SK-N-SH treated with all-trans-retinoic acid at 6 μM for 48 hours (cell line): ENCODE measurements around the gene CNOT10.

Source experiments
- ATAC-seq: fragments of 200-7000 bp; cut with Tn5 transposase; 3 replicates; pipeline ENCODE4 v1.9.1; 2020; ENCODE audit warnings: mild to moderate bottlenecking, moderate library complexity
- ARNTL ChIP-seq: fragments of 450-650 bp; formaldehyde crosslinking; IDR thresholded peaks from 2 replicates; pipeline ENCODE4 v1.5.0; 2020; ENCODE audit warnings: low read depth, mild to moderate bottlenecking, moderate library complexity, borderline replicate concordance
- BACH2 ChIP-seq: fragments of 250-450 bp; sonication (Bioruptor Pico); IDR thresholded peaks from 2 replicates; pipeline ENCODE4 v1.9.0; 2021; ENCODE audit warnings: mild to moderate bottlenecking, borderline replicate concordance
- CREB5 ChIP-seq: fragments of 250-450 bp; sonication (Bioruptor Pico); IDR thresholded peaks from 2 replicates; pipeline ENCODE4 v1.5.1; 2020; ENCODE audit warnings: low read depth, mild to moderate bottlenecking, moderate library complexity
- CSRNP3 ChIP-seq: fragments of 250-450 bp; sonication (Bioruptor Pico); IDR thresholded peaks from 2 replicates; pipeline ENCODE4 v1.5.1; 2021; ENCODE audit warnings: mild to moderate bottlenecking, moderate library complexity
- ESRRG ChIP-seq: fragments of 250-450 bp; sonication (Bioruptor Pico); IDR thresholded peaks from 2 replicates; pipeline ENCODE4 v1.6.1; 2021; ENCODE audit warnings: mild to moderate bottlenecking
- GLIS3 ChIP-seq: fragments of 250-450 bp; sonication (Bioruptor Pico); IDR thresholded peaks from 2 replicates; pipeline ENCODE4 v1.5.0; 2020; ENCODE audit warnings: mild to moderate bottlenecking, moderate library complexity
- ISL1 ChIP-seq: fragments of 250-450 bp; sonication (Bioruptor Pico); IDR thresholded peaks from 2 replicates; pipeline ENCODE4 v2.1.2; 2022; ENCODE audit warnings: mild to moderate bottlenecking, moderate library complexity
- OSR1 ChIP-seq: fragments of 250-450 bp; sonication (Bioruptor Pico); IDR thresholded peaks from 2 replicates; pipeline ENCODE4 v1.8.0; 2022; ENCODE audit warnings: moderate library complexity, mild to moderate bottlenecking, inconsistent platforms
- PATZ1 ChIP-seq: fragments of 250-450 bp; sonication (Bioruptor Pico); IDR thresholded peaks from 2 replicates; pipeline ENCODE4 v1.8.0; 2020; ENCODE audit warnings: mild to moderate bottlenecking, moderate library complexity, borderline replicate concordance
- POU6F1 ChIP-seq: fragments of 250-450 bp; sonication (Bioruptor Pico); IDR thresholded peaks from 2 replicates; pipeline ENCODE4 v1.8.0; 2021; ENCODE audit warnings: low read depth, mild to moderate bottlenecking, moderate library complexity, borderline replicate concordance
- PPARA ChIP-seq: fragments of 250-450 bp; sonication (Bioruptor Pico); IDR thresholded peaks from 2 replicates; pipeline ENCODE4 v1.5.0; 2020; ENCODE audit warnings: mild to moderate bottlenecking, borderline replicate concordance
- RARB ChIP-seq: fragments of 250-450 bp; sonication (Bioruptor Pico); IDR thresholded peaks from 2 replicates; pipeline ENCODE4 v1.8.0; 2021; ENCODE audit warnings: mild to moderate bottlenecking, moderate library complexity
- SNAI2 ChIP-seq: fragments of 250-450 bp; sonication (Bioruptor Pico); IDR thresholded peaks from 2 replicates; pipeline ENCODE4 v1.5.0; 2020; ENCODE audit warnings: mild to moderate bottlenecking, moderate library complexity
- TCF4 ChIP-seq: fragments of 250-450 bp; sonication (Bioruptor Pico); IDR thresholded peaks from 2 replicates; pipeline ENCODE4 v1.8.0; 2021; ENCODE audit warnings: mild to moderate bottlenecking, moderate library complexity, borderline replicate concordance
- TOX ChIP-seq: fragments of 250-450 bp; sonication (Bioruptor Pico); IDR thresholded peaks from 2 replicates; pipeline ENCODE4 v1.8.0; 2021; ENCODE audit warnings: mild to moderate bottlenecking, moderate library complexity, borderline replicate concordance
- TSHZ2 ChIP-seq: fragments of 250-450 bp; sonication (Bioruptor Pico); IDR thresholded peaks from 2 replicates; pipeline ENCODE4 v1.5.0; 2020; ENCODE audit warnings: mild to moderate bottlenecking, moderate library complexity
- ZC3H10 ChIP-seq: fragments of 250-450 bp; sonication (Bioruptor Pico); IDR thresholded peaks from 2 replicates; pipeline ENCODE4 v1.5.1; 2021; ENCODE audit warnings: mild to moderate bottlenecking, moderate library complexity
- ZFP3 ChIP-seq: fragments of 250-450 bp; sonication (Bioruptor Pico); IDR thresholded peaks from 2 replicates; pipeline ENCODE4 v1.5.0; 2020; ENCODE audit warnings: mild to moderate bottlenecking, moderate library complexity
- ZFP30 ChIP-seq: fragments of 450-650 bp; formaldehyde crosslinking; IDR thresholded peaks from 2 replicates; pipeline ENCODE4 v1.5.0; 2022; ENCODE audit warnings: mild to moderate bottlenecking, moderate library complexity
- ZNF70 ChIP-seq: fragments of 450-650 bp; formaldehyde crosslinking; IDR thresholded peaks from 2 replicates; pipeline ENCODE4 v1.5.0; 2020; ENCODE audit warnings: mild to moderate bottlenecking, moderate library complexity
- ZNF8 ChIP-seq: fragments of 450-650 bp; formaldehyde crosslinking; IDR thresholded peaks from 2 replicates; pipeline ENCODE4 v1.5.0; 2020; ENCODE audit warnings: mild to moderate bottlenecking, moderate library complexity

Gene CNOT10

GRCh38 chr3:32813180-32813579 lies 128.2 kb downstream of the CNOT10 start:
- ATAC-seq = 0 out of 3 replicates have a peak, but pooled peaks have one; percentile 45
- TF ChIP-seq ZNF70 (CRISPR knock-in tag) = no peak
- TF ChIP-seq TCF4 (CRISPR knock-in tag) = no peak
- TF ChIP-seq ZFP30 (CRISPR knock-in tag) = no peak
- TF ChIP-seq PPARA (CRISPR knock-in tag) = no peak
- TF ChIP-seq ISL1 (CRISPR knock-in tag) = no peak
- TF ChIP-seq POU6F1 = no peak
- no peak for TF ChIP-seq RARB (CRISPR knock-in tag)
- TF ChIP-seq ZC3H10 = no peak
- no peak for TF ChIP-seq SNAI2 (CRISPR knock-in tag)
- TF ChIP-seq ZFP3 (CRISPR knock-in tag) = no peak

- TF ChIP-seq OSR1 (CRISPR knock-in tag) (no peak), BACH2 (no peak), POU6F1 (no peak), CSRNP3 (CRISPR knock-in tag) (no peak), ZNF70 (CRISPR knock-in tag) (no peak), TSHZ2 (CRISPR knock-in tag) (no peak), SNAI2 (CRISPR knock-in tag) (no peak), CREB5 (CRISPR knock-in tag) (no peak), TOX (CRISPR knock-in tag) (no peak), PATZ1 (CRISPR knock-in tag) (no peak), ESRRG (no peak), ARNTL (no peak), ISL1 (CRISPR knock-in tag) (no peak), ZFP3 (CRISPR knock-in tag) (no peak)
- ATAC-seq = no peak
Observed at GRCh38 chr3:32814361-32814760, 129.4 kb downstream of the CNOT10 start.

GRCh38 chr3:32815841-32816438 lies 131.0 kb downstream of the CNOT10 start:
- no peak for ATAC-seq
- TF ChIP-seq GLIS3 (CRISPR knock-in tag) (no peak), ISL1 (CRISPR knock-in tag) (no peak), CREB5 (CRISPR knock-in tag) (no peak), SNAI2 (CRISPR knock-in tag) (no peak), ZNF70 (CRISPR knock-in tag) (no peak), ZNF8 (CRISPR knock-in tag) (no peak), ZFP3 (CRISPR knock-in tag) (no peak), ARNTL (no peak), ZC3H10 (no peak), RARB (CRISPR knock-in tag) (no peak), POU6F1 (no peak), BACH2 (no peak), CSRNP3 (CRISPR knock-in tag) (no peak)
